HPDE6-E6E7 (cell line): ENCODE measurements around the gene PDIA6.
"Not testable (repeated sequence)": the region's sequence is repeated elsewhere in the genome, so short reads cannot be mapped to it uniquely, and the experiment has no call there.

Source experiments
- DNase-seq: peaks from one replicate; pipeline ENCODE4 v3.0.0; 2011; ENCODE audit warnings: missing footprints; ENCODE audit errors: extremely low spot score

PDIA6 gene

GRCh38 chr2:10780821-10781220, 31.8 kb downstream of the PDIA6 start:
- not testable (repeated sequence) for DNase-seq

GRCh38 chr2:10780491-10780820, 32.1 kb downstream of the PDIA6 start:
- DNase-seq, result no peak

- DNase-seq, result no peak
Observed at GRCh38 chr2:10779776-10780490, 32.7 kb downstream of the PDIA6 start.

GRCh38 chr2:10778724-10779115, 33.9 kb downstream of the PDIA6 start:
- no peak for DNase-seq

- DNase-seq, result no peak
Observed at GRCh38 chr2:10777842-10778723, 34.5 kb downstream of the PDIA6 start.

- no peak for DNase-seq
Observed at GRCh38 chr2:10777111-10777841, 35.3 kb downstream of the PDIA6 start.

- DNase-seq, result no peak
Observed at GRCh38 chr2:10776231-10776977, 36.2 kb downstream of the PDIA6 start.

GRCh38 chr2:10775831-10776230, 36.8 kb downstream of the PDIA6 start:
- no peak for DNase-seq

- DNase-seq, result no peak
Observed at GRCh38 chr2:10775021-10775780, 37.4 kb downstream of the PDIA6 start.

GRCh38 chr2:10774394-10774793, 38.2 kb downstream of the PDIA6 start:
- DNase-seq, result no peak

GRCh38 chr2:10773821-10774341, 38.7 kb downstream of the PDIA6 start:
- DNase-seq, result peak; percentile 54

GRCh38 chr2:10772868-10773215, 39.7 kb downstream of the PDIA6 start:
- DNase-seq, result no peak

- no peak for DNase-seq
Observed at GRCh38 chr2:10772201-10772867, 40.3 kb downstream of the PDIA6 start.

GRCh38 chr2:10771786-10772185, 40.8 kb downstream of the PDIA6 start:
- no peak for DNase-seq

GRCh38 chr2:10770956-10771750, 41.4 kb downstream of the PDIA6 start:
- DNase-seq, result no peak

GRCh38 chr2:10768063-10768507, 44.5 kb downstream of the PDIA6 start:
- no peak for DNase-seq

- DNase-seq, result no peak
Observed at GRCh38 chr2:10765914-10766313, 46.7 kb downstream of the PDIA6 start.

GRCh38 chr2:10765461-10765860, 47.1 kb downstream of the PDIA6 start:
- no peak for DNase-seq

- DNase-seq, result no peak
Observed at GRCh38 chr2:10764896-10765295, 47.7 kb downstream of the PDIA6 start.
